Mucosa of descending colon (tissue), 3 donors: Measurements from ENCODE around the gene EBLN1. TPM values are rescaled to one million over a fixed set of nuclear protein-coding genes. Genes with fewer than 3 reads are reported as not detected.

Source experiments
- ATAC-seq: fragments of 200-7000 bp; cut with Tn5 transposase; one replicate; pipeline ENCODE4 v1.9.1; 2020; ENCODE audit warnings: mild to moderate bottlenecking, moderate library complexity
- DNase-seq, 3 donors: peaks; one replicate each; pipeline ENCODE4 v3.0.0-alpha.2; 2020
- H3K36me3 ChIP-seq: fragments of 200-600 bp; one replicate; pipeline ENCODE4 v1.8.0; 2021; ENCODE audit warnings: low read depth, mild to moderate bottlenecking
- H3K4me1 ChIP-seq: fragments of 200-600 bp; one replicate; pipeline ENCODE4 v1.8.0; 2021; ENCODE audit warnings: low read depth, mild to moderate bottlenecking
- H3K4me3 ChIP-seq: fragments of 200-600 bp; one replicate; pipeline ENCODE4 v1.8.0; 2021; ENCODE audit warnings: mild to moderate bottlenecking
- H3K9me3 ChIP-seq: fragments of 200-600 bp; one replicate; pipeline ENCODE4 v1.8.0; 2021; ENCODE audit warnings: mild to moderate bottlenecking
- intact Hi-C, 2 donors: fragments of 100-400 bp; cut with DNase I in 1 of 2; cut with micrococcal nuclease in 1 of 2; formaldehyde crosslinking; loops; one replicate each; pipeline versions ENCODE4 v1.11.0 to v1.11.1; 2022; cut with DNase I, micrococcal nuclease
- total RNA-seq, 3 donors: library from RNA; stranded (reverse); fragmentation: NEBNext Ultra II Directional in 2 of 3; extraction: Animal tissue kit (Norgen Biotek cat#: 25700) in 2 of 3; gene quantifications; one replicate each; pipeline versions ENCODE4 v1.2.1 to v1.2.4, GENCODE V29; 2021 to 2023
- TF ChIP-seq, protein P1 (sequence below): fragments of 200-600 bp; IDR thresholded peaks from one replicate; pipeline ENCODE4 v1.8.0; 2022; ENCODE audit warnings: antibody characterized with exemption, mild to moderate bottlenecking
- donor health status: DM: no; HTN: no; CAD: no; lungs with moderate emphysema.
- donor health status: DM: no; HTN: no; CAD: no.
- donor health status: DM: no; HTN: yes; CAD: no.

Gene EBLN1
- total RNA-seq, 3 donors from 2014 or later: not detected

DNA sequence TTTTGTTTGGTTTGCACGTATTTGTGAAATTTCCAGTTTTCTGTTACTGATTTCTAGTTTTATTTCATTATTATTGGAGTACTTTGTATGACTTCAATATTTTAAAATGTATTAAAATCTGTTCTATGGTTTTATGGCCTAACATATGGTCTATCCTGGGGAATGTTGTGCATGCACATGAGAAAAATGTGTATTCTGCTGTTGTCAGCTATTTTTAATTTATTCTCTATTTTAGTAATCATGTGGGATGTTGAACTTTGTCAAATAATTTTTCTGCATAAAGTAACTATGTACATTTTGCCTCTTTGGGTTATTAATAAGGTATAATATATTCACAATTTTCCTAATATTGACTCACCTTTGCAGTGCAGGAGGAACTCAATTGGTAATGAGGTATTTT lies 46.7 kb downstream of the EBLN1 start:
- intact Hi-C loops: no loop called here
- no peak overlapping the region for H3K4me3 ChIP-seq

DNA sequence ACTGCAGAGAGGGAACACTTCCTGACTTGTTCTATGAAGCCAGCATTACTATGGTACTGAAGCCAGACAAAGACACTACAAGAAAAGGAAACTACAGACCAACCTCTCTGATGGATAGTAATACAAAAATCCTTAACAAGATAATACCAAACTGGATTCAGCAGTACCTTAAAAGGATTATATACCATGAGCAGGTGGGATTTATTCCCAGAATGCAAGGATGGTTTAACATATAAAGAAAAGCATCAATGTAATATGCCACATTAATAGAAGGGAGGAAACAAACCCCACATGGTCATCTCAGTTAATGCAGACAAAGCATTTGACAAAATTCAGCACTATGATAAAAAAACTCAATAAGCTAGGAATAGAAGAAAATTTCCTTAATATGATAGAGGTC lies 47.2 kb downstream of the EBLN1 start:
- no peak overlapping the region for H3K4me3 ChIP-seq
- H3K36me3 ChIP-seq: no peaks in the 10 kb centered on the region
- no peak for ATAC-seq
- no peaks in the 10 kb centered on the region for H3K4me1 ChIP-seq
- TF ChIP-seq, protein P1, sequence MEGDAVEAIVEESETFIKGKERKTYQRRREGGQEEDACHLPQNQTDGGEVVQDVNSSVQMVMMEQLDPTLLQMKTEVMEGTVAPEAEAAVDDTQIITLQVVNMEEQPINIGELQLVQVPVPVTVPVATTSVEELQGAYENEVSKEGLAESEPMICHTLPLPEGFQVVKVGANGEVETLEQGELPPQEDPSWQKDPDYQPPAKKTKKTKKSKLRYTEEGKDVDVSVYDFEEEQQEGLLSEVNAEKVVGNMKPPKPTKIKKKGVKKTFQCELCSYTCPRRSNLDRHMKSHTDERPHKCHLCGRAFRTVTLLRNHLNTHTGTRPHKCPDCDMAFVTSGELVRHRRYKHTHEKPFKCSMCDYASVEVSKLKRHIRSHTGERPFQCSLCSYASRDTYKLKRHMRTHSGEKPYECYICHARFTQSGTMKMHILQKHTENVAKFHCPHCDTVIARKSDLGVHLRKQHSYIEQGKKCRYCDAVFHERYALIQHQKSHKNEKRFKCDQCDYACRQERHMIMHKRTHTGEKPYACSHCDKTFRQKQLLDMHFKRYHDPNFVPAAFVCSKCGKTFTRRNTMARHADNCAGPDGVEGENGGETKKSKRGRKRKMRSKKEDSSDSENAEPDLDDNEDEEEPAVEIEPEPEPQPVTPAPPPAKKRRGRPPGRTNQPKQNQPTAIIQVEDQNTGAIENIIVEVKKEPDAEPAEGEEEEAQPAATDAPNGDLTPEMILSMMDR: no peak
- H3K9me3 ChIP-seq: peaks cover 6% of the 10 kb centered on the region
- intact Hi-C loops: no loop called here
- DNase-seq: no peak

More for the DNA sequence above, 46.7 kb downstream of the EBLN1 start:
- DNase-seq (no peak), ATAC-seq (no peak)
- peaks cover 6% of the 10 kb centered on the region for H3K9me3 ChIP-seq
- H3K4me1 ChIP-seq: no peaks in the 10 kb centered on the region
- TF ChIP-seq, protein P1: no peak
- H3K36me3 ChIP-seq: no peaks in the 10 kb centered on the region

DNA sequence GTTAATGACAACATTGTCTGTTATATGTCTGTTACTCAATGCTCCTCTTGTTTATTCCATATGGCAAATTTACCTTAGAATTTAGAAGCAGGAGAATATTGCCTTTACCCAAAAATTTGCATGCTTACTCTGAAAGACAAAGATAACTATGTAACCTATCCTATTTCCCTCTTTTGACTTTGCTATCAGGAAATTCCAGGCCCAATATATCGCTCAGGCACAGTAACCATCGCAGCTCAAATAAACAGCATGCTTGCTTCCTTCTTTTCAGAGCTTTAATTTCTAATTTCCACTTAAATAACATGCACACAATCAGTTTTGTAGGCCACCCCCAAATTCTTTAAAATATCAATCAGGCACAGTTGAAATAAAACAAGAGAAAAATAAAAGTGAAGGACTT lies 57.8 kb downstream of the EBLN1 start:
- no peak for ATAC-seq
- intact Hi-C loops: no loop called here
- Histone ChIP-seq H3K36me3 (no peaks in the 10 kb centered on the region), H3K4me1 (no peaks in the 10 kb centered on the region), H3K9me3 (no peaks in the 10 kb centered on the region), H3K4me3 (no peak overlapping the region)
- no peak for DNase-seq
- TF ChIP-seq, protein P1: no peak

DNA sequence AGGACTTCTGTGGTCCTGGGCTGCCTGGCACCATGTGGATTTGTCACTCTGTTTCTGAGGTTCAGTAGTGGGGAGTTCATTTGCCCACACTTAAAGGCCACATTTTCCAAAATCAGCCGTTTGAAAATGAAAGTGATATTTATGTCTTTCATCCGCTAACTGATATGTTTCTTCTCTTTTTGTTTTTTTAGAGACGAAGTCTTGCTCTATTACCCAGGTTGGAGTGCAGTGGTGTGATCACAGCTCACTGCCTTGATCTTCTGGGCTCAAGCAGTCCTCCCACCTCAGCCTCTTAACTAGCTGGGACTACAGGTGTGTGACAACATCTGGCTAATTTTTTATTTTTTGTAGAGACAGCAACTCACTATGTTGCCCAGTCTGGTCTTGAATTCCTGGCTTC lies 58.6 kb downstream of the EBLN1 start:
- DNase-seq (no peak), ATAC-seq (no peak)
- Histone ChIP-seq H3K36me3 (no peaks in the 10 kb centered on the region), H3K4me3 (no peak overlapping the region), H3K9me3 (no peaks in the 10 kb centered on the region), H3K4me1 (no peaks in the 10 kb centered on the region)
- intact Hi-C loops: no loop called here
- TF ChIP-seq, protein P1: no peak

Other genes with a start within 250 kb of the EBLN1 start
- gene DNAJC1, start 214.3 kb downstream of the EBLN1 start, total RNA-seq: 10 to 100 TPM; 26.3 to 31.5 (median 30.3) TPM
- 10 to 100 TPM; 48.4 to 56.5 (median 51.2) TPM for gene COMMD3, start 98.4 kb upstream of the EBLN1 start, total RNA-seq
- gene BMI1, start 103.1 kb upstream of the EBLN1 start, total RNA-seq: 10 to 100 TPM; 26.6 to 76.6 (median 28.7) TPM
- not detected for gene SPAG6, start 127.5 kb upstream of the EBLN1 start, total RNA-seq